GM21423 (cell line): ENCODE data around the gene ZNF708.
"Not testable (repeated sequence)": the region's sequence is repeated elsewhere in the genome, so short reads cannot be mapped to it uniquely, and the experiment has no call there.

Experiments
- ATAC-seq: cut with Tn5 transposase; IDR thresholded peaks from one replicate; pipeline ENCODE4 v1.9.1; 2021; ENCODE audit warnings: mild to moderate bottlenecking, moderate library complexity; ENCODE audit not compliant: unreplicated experiment

Gene ZNF708

DNA sequence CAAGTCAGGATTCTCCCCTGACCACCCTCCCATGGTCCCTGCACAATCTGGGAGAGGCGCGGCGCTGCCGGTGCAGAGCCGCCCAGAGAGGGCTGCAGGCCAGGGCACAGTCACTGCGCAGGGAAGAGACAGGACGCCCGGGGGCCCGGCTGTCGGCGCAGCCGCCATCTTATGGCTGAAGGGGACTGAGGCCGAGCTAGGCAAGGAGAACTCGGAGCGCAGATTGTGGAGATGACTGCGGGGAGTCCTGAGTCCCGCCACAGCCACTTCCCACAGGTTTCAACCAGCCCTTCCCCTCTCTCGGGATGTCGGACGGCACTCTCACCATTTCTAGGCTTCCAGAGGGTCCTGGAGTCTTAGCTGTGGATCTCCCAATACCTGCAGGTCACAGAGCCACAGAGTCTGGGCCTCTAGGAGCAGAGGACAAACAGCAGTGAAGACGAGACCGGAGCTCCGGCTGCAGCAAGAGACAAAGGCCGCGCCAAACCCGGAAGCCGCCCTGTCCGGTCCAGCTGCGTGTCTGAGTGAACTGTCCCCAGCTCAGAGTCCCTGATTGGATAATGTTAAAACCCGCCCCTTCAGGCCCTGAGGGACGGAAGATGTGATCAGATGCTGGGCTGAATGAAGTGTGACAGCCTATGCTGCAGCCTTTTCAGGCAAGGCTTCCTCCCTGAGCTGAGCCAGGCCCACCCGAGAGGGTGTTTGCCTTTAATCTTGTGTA lies at the start of gene ZNF708:
Gene ZNF708, minus strand, starts transcription at position 526 of the 721 bp plus-strand sequence. Its CDS starts 198 bp downstream, at position 328.
- peak; percentile 100 for ATAC-seq

DNA sequence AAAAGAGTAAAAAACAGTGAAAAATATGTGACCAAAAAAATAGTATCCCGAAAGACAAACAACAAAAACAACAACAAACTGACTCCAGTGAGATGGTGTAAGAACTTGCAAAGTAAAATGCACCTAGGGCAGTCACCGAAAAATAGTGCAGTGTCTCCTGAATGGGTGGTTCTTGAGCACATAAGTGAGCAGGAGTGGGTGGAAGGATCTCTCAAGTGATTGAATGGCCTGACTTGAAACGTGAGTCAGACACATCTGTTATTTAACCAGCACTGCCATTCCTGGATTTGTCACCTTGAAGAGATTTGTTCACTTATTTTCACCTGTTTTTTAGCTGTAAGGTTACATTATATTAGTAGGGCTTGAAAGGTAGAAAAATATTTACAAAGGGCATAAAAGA lies 33.1 kb upstream of the ZNF708 start:
- no peak for ATAC-seq

DNA sequence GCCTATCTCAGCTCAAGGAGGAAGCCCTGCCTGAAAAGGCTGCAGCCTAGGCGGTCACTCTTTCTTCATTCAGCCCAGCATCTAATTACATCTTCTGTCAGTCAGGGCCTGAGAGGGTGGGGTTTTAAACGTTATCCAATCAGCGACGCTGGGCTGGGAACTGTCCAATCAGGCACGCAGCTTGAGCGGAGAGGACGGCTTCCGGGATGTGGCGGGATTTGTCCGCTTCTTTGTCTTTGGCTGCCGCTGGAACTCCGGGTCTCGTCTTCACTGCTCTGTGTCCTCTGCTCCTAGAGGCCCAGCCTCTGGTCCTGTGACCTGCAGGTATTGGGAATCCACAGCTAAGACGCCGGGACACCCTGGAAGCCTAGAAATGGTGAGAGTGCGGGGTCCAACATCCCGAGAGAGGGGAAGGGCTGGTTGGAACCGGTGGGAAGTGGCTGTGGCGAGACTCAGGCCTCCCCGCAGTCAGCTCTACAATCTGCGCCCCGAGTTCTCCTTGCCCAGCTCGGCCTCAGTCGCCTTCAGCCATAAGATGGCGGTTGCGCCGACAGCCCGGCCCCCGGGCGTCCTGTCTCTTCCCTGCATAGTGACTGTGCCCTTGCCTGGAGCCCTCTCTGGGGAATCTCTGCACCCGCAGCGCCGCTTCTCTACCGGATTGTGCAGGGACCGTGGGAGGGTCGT lies 29.7 kb upstream of the ZNF708 start, which contains the start of gene ZNF738:
Gene ZNF738, plus strand, starts transcription at position 233 of the 684 bp plus-strand sequence. Its CDS starts 141 bp downstream, at position 374.
- ATAC-seq, result peak; percentile 96

DNA sequence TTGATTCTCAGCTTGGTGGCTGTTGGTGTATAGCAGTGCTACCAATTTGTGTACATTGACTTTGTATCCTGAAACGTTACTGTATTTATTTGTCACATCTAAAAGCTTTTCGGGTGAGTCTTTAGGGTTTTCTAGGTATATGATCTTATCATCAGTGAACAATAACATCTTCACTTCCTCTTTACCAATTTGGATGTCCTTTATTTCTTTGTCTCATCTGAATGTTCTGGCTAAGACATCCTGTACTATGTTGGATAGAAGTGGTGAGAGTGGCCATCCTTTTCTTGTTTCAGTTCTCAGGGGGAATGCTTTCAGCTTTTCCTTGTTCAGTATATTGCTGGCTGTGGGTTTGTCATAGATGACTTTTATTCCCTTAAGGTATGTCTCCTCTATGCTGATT lies 23.6 kb upstream of the ZNF708 start:
- ATAC-seq, result no peak

DNA sequence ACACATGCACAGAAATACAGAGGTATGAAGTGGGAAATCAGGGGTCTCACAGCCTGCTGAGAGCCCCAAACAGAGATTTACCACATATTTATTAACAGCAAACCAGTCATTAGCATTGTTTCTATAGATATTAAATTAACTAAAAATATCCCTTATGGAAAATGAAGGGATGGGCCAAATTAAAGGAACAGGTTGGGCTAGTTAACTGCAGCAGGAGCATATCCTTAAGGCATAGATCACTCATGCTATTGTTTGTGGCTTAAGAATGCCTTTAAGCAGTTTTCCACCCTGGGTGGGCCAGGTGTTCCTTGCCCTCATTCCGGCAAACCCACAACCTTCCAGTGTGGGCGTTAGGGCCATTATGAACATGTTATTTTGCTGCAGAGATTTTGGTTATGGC lies 15.6 kb upstream of the ZNF708 start:
- not testable (repeated sequence) for ATAC-seq

DNA sequence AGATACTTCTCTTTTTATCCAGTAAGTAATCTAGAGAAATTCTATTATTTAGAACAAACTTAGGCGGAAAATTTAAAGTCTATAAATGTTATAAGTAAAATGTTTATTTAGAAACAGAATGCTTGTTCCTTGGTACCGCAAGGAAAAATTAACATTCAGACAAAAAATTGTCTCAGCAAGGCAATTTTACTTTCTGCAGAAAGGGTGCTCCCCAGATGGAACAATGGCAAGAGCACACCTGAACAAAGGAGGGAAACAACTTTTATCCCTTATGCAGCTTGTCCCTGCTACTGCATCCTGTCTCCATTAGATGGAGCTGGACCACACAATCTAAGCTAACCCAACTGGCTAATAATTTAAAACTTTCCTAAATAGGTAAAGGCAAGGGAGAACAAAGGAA lies 6.5 kb upstream of the ZNF708 start:
- no peak for ATAC-seq

DNA sequence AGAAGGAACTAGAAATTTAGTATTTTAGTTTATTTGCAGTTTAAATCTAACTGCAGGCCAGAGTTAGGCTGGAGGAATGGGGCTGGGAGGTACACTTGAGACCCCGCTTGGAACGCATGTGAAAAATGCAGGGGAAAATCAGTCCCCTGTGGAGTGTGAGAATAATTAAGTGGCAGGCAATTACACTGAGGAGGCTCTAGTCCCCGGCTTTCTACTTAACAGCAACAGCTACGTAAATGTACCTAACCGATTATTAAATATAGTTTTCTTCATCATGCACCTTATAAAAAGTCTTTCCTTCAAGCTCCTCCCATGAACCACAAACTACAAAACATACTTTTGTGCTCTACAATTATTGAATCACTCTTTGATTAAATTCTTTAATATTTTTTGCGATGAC lies 804 bp downstream of the ZNF708 start:
- no peak for ATAC-seq

DNA sequence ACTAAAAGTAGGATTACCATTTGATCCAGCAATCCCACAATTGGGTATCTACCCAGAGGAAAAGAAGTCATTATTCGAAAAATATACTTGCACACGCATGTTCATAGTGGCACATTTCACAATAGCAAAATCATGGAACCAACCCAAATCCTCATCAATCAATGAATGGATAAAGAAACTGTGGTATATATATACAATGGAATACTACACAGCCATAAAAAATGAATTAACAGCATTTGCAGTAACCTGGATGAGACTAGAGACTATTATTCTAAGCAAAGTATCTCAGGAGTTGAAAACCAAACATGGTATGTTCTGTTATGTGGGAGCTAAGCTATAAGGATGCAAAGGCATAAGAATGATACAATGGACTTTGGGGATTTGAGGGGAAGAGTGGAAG lies 3.0 kb downstream of the ZNF708 start:
- no peak for ATAC-seq

DNA sequence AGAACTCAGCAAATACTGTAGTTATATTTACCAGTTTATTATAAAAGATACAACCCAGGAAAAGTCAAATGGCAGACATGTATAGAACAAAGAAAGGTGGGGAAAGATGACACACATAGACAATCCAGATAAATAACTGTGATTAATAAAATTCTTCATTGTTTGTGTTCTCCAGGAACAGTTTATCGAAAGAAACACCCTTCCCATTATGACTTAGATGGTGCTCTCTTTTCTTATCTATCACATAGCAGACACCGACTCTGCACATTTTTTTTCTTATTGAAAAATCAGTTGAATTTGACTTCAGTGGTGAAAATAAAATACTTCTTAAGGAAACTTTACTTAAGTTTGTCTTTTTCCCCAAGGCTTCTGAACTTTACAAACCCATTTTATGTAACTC lies 6.2 kb downstream of the ZNF708 start:
- no peak for ATAC-seq

DNA sequence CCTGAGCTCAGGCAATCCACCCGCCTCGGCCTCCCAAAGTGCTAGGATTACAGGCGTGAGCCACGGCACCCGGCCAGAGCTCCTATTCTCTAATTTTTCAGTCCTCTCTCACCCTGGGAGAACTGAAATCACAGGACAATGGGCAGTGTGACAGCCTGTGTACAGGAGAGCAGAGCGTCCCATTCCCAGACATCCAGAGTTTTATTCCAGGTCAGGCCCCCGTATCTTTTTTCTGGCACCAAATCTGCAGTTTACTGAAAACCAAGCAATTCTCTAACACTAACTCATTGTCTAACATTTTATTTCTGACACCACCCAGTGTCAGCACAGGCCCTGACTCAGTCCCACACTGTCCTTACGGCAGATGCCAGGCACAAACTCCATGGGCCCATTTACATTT lies 6.7 kb downstream of the ZNF708 start:
- ATAC-seq, result no peak

DNA sequence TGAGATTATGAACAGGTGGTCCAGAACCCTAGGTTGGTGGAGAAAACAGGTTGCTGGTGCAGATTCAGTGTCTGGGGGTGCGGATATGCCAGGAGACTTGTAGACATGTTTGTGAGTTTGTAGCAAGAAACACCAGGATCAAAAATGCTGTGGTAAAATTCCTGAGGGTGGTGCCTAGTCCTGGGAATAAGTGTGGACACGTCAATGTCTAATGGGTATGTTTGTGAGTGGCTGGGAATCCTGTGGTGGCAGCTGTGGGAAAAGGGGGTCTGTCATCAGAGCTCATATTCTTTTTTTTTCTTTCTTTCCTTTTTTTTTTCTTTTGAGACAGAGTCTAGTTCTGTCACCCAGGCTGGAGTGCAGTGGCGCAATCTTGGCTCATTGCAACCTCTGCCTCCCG lies 7.2 kb downstream of the ZNF708 start:
- ATAC-seq, result no peak

DNA sequence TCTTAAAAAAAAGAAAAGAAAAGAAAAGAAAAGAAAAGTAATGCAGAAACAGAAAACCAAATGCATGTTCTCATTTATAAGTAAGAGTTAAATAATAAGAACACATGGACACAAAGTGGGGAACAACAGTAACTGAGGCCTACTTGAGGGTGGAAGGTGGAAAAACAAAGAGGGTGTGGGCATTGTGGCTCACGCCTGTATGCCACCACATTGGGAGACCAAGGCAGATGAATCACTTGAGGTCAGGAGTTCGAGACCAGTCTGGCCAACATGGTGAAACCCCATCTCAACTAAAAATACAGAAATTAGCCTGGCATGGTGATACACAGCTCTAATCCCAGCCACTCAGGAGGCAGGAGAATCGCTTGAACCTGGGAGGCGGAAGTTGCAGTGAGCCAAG lies 8.1 kb downstream of the ZNF708 start:
- no peak for ATAC-seq

DNA sequence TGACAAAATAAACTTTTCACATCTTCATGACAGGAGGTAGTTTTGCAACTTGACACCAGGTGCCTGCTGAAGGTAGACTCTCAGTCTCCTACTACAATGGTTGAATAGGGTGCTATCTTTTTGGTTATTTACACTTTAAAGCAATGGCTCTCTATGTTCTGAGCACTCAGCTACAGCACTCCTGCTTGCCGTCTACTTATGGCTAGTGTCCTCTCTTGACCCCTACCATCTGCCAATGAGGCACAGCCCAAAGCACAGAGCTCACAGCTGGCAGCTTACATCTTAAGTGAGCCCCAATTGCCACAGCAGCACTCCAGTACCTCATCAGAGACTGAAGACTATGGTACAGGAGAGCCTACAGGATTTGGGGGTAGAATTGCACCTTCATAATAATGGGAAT lies 11.4 kb downstream of the ZNF708 start:
- ATAC-seq, result no peak

DNA sequence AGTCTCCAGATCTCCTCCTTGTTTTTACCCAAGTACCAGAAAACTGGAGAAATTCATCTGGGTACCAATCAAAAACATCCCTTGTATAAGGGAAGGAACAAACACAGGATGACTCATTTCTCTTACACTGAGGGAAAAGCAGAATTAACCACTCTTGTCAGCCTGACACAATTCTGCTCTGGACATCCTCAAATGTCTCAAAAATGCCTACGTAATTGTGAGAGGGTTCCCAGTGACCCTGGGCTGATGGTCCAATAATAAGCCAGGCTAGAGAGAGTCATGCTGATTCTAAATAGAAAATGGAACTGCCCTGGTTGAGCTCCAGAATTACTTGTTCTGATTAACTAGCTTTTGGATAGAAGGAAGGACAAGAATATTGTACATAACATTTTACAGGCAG lies 14.5 kb downstream of the ZNF708 start:
- ATAC-seq, result no peak

DNA sequence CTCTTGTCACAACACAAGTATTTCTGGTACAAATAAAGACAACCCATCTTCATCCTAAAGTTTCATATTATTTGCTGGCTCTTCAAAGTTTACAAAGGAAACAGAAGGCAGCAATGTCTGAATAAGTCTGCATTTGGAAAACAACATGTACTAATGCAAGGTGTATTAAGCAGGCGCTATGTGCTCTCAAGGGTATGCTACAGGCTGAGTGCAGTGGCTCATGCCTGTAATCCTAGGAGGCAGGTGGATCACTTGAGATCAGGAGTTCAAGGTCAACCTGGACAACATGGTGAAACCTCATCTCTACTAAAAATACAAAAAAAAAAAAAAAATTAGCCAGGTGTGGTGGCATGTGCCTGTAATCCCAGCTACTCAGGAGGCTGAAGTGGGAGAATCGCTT lies 16.4 kb downstream of the ZNF708 start:
- not testable (repeated sequence) for ATAC-seq

DNA sequence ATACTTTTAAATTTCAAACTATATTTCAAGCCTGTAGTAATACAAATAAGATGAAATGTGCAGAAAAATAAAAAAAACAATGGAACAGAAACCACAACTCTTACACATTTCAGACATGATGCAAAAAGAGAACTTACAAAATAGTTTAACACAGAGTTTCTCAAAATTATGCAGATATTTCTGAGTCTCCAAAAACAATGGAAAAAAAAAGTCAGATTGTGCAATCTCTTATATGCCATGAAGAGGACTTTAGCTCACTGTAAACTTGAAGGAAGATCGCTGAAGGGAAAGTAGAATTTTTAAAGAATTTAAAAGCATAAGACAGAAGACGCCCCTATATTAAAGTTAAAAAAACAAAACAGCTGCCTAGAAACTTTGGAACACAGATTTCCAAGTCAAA lies 20.4 kb downstream of the ZNF708 start:
- no peak for ATAC-seq

DNA sequence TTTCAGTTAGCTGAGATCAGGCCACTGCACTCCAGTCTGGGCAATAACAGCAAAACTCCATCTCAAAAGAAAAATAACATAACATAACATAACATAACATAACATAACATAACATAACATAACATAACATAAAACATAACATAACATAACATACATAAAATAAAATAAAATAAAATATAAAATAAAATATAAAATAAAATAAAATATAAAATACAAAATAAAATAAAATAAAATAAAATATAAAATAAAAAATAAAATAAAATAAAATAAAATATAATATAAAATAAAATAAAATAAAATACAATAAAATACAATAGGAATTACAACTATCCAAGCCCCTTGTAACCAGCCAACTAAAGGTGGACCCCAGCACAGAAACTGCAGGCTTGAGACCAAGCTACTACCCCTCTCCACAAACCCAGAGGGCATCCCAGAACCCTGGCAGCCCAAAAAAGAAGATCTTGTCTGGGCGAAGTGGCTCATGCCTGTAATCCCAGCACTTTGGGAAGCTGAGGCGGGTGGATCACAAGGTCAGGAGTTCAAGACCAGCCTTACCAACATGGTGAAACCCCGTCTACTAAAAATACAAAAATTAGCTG lies 22.2 kb downstream of the ZNF708 start:
- ATAC-seq, result not testable (repeated sequence)

DNA sequence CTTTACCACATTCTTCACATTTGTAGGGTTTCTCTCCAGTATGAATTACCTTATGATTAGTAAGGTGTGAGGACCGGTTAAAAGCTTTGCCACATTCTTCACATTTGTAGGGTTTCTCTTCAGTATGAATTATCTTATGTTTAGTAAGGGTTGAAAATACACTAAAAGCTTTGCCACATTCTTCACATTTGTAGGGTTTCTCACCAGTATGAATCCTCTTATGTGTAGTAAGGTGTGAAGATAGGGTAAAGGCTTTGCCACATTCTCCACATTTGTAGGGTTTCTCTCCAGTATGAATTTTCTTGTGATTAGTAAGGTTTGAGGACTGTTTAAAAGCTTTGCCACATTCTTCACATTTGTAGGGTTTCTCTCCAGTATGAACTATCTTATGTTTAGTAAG lies 35.4 kb downstream of the ZNF708 start:
- not testable (repeated sequence) for ATAC-seq

DNA sequence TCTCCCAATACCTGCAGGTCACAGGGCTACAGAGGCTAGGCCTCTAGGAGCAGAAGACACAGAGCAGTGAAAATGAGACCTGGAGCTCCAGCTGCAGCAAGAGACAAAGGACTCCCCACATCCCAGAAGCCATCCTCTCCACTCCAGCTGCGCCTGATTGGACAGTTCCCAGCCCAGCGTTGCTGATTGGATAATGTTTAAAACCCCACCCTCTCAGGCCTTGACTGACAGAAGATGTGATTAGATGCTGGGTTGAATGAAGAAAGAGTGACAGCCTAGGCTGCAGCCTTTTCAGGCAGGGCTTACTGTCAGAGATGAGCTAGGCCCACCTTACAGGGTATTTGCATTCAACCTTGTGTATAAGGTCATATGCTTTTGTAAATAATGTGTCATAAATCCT lies 59.4 kb downstream of the ZNF708 start:
- ATAC-seq, result no peak

DNA sequence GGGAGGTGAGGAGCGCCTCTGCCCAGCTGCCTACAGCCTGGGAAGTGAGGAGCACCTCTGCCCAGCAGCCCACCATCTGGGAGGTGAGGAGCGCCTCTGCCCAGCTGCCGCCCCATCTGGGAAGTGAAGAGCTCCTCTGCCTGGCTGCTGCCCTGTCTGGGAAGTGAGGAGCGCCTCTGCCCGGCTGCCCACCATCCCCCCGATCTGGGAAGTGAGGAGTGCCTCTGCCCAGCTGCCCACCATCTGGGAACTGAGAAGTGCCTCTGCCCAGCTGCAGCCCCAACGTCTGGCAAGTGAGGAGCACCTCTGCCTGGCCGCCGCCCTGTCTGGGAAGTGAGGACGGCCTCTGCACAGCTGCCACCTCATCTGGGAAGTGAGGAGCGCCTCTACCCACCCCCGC lies 64.3 kb downstream of the ZNF708 start:
- ATAC-seq, result no peak

DNA sequence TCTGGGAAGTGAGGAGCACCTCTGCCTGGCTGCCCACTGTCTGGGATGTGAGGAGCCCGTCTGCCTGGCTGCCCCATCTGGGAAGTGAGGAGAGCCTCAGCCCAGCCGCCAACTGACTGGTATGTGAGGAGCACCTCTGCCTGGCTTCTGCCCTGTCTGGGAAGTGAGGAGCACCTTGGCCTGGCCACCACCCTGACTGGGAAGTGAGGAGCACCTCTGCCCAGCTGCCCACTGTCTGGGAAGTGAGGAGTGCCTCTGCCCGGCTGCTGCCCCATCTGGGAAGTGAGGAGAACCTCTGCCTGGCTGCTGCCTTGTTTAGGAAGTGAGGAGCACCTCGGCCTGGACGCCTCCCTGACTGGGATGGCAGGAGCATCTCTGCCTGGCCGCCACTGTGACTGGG lies 64.8 kb downstream of the ZNF708 start:
- no peak for ATAC-seq

DNA sequence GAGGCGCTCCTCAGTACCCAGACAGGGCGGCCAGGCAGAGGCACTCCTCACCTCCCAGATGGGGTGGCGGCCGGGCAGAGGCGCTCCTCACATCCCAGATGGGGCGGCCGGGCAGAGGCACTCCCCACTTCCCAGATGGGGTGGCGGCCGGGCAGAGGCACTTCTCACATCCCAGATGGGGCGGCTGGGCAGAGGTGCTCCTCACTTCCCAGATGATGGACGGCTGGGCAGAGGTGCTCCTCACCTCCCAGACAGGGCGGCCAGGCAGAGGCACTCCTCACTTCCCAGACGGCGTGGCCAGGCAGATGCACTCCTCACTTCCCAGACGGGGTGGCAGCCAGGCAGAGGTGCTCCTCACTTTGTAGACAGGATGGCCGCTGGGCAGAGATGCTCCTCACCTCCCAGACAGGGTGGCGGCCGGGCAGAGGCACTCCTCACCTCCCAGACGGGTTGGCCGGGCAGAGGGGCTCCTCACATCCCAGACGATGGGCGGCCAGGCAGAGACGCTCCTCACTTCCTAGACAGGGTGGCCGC lies 68.3 kb downstream of the ZNF708 start:
- not testable (repeated sequence) for ATAC-seq
